Type B pancreatic cell (in vitro differentiated cells): ENCODE results near the gene MEI4. TPM values are rescaled to one million over a fixed set of nuclear protein-coding genes. Genes with fewer than 3 reads are reported as not detected.

Experiments
- DNase-seq: peaks from one replicate; pipeline ENCODE4 v3.0.0; 2021; ENCODE audit warnings: mixed read lengths; ENCODE audit not compliant: unreplicated experiment; ENCODE audit errors: extremely low spot score
- H3K27ac Mint-ChIP-seq: 2 replicates; pipeline ENCODE4 v1.8.0; 2021; ENCODE audit warnings: mild to moderate bottlenecking, mixed read lengths
- H3K27me3 Mint-ChIP-seq: 2 replicates; pipeline ENCODE4 v1.8.0; 2021; ENCODE audit warnings: mixed read lengths
- H3K36me3 Mint-ChIP-seq: 2 replicates; pipeline ENCODE4 v1.8.0; 2021; ENCODE audit warnings: mixed read lengths
- H3K4me1 Mint-ChIP-seq: one replicate; pipeline ENCODE4 v1.8.0; 2021; ENCODE audit warnings: mixed read lengths; ENCODE audit not compliant: unreplicated experiment
- H3K4me3 Mint-ChIP-seq: 2 replicates; pipeline ENCODE4 v1.8.0; 2021; ENCODE audit warnings: mild to moderate bottlenecking, mixed read lengths
- H3K9me3 Mint-ChIP-seq: 2 replicates; pipeline ENCODE4 v1.8.0; 2021; ENCODE audit warnings: mixed read lengths
- CTCF ChIP-seq: fragments of 200-600 bp; sonication (generic); conservative IDR thresholded peaks from 2 replicates; pipeline ENCODE4 v1.5.0; 2021; ENCODE audit warnings: antibody characterized with exemption, mild to moderate bottlenecking
- long read RNA-seq: library from polyadenylated mRNA; unstranded; transcript quantifications from one replicate; pipeline ENCODE4 v2.0.0, GENCODE V29; 2020
- total RNA-seq: library from RNA; stranded (reverse); gene quantifications from 2 replicates; pipeline ENCODE4 v1.2.1, GENCODE V29; 2021; ENCODE audit warnings: low replicate concordance

The MEI4 gene
- total RNA-seq = 0.29 and 1.1 TPM in 2 replicates
- long read RNA-seq = 0 reads

DNA sequence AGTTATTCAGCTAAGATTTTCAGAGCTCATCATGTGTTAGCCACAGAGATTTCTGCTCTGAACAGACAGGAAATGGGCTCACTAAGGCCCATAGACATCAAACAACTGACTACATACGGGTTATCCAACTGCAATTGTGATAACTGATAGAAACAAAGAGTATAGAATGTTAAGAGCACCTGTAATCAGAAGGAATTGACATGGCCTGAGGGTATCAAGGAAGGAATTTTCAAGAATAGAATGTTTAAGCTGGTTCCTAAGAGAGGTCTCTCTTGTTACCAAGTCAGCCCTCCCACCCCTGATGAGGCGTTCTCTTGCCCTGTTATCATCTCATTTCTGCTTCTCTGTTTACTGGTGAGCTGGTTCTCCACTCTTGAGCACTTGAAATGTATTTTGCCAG lies at the start of gene MEI4:
Gene MEI4, plus strand, starts transcription at position 301 of the 400 bp plus-strand sequence. CDS start 37,633 bp downstream, outside the sequence.
- Mint-ChIP-seq H3K27ac (no peak within 1 kb of the TSS), H3K4me1 (no peaks in the 10 kb centered on the region), H3K4me3 (no peak within 1 kb of the TSS), H3K27me3 (no peaks in the 10 kb centered on the region), H3K9me3 (no peaks in the 10 kb centered on the region), H3K36me3 (no peaks in the 10 kb centered on the region)
- TF ChIP-seq CTCF = no peak
- DNase-seq = no peak

DNA sequence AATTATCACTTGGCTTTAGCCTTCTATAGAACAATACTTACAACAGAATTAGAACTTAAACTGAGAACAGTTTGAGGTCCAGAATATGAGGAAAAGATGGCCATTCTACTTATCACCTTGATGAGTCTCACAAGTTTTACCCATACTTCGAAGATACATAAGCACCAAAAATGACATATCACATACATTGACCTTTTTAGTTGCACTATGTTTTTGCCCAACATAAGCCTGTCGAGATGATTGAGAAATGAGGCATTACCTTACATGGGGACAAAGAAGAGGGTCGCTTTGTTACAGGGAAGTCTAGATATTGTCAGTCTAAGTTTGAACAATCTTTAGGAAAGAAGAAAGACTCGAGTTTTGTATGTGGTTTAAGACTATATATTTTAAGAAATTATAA lies 48.4 kb upstream of the MEI4 start:
- DNase-seq = no peak
- Mint-ChIP-seq H3K27ac (no peak overlapping the region), H3K9me3 (peaks cover 5% of the 10 kb centered on the region), H3K27me3 (no peaks in the 10 kb centered on the region), H3K4me1 (no peaks in the 10 kb centered on the region), H3K4me3 (no peak overlapping the region), H3K36me3 (no peaks in the 10 kb centered on the region)
- no peak for TF ChIP-seq CTCF

GRCh38 chr6:77607004-77607403 lies 45.8 kb upstream of the MEI4 start:
- DNase-seq = no peak
- no peak overlapping the region for H3K4me3 Mint-ChIP-seq
- H3K9me3 Mint-ChIP-seq = peaks cover 5% of the 10 kb centered on the region
- no peak overlapping the region for H3K27ac Mint-ChIP-seq
- no peaks in the 10 kb centered on the region for H3K4me1 Mint-ChIP-seq
- TF ChIP-seq CTCF = no peak
- H3K36me3 Mint-ChIP-seq = no peaks in the 10 kb centered on the region
- H3K27me3 Mint-ChIP-seq = no peaks in the 10 kb centered on the region

- no peak for TF ChIP-seq CTCF
- H3K27ac Mint-ChIP-seq = no peak overlapping the region
- H3K36me3 Mint-ChIP-seq = no peaks in the 10 kb centered on the region
- peaks cover 5% of the 10 kb centered on the region for H3K9me3 Mint-ChIP-seq
- H3K27me3 Mint-ChIP-seq = no peaks in the 10 kb centered on the region
- no peaks in the 10 kb centered on the region for H3K4me1 Mint-ChIP-seq
- H3K4me3 Mint-ChIP-seq = no peak overlapping the region
- no peak for DNase-seq
Measured at GRCh38 chr6:77609106-77609505, 43.7 kb upstream of the MEI4 start.

- Mint-ChIP-seq H3K9me3 (no peaks in the 10 kb centered on the region), H3K4me1 (no peaks in the 10 kb centered on the region), H3K4me3 (no peak overlapping the region), H3K36me3 (no peaks in the 10 kb centered on the region), H3K27me3 (no peaks in the 10 kb centered on the region), H3K27ac (no peak overlapping the region)
- DNase-seq = no peak
- TF ChIP-seq CTCF = no peak
Measured at GRCh38 chr6:77619114-77619513, 33.7 kb upstream of the MEI4 start.
